NCI-H2029 treated with DMSO at 0.1 percent for 48 hours (cell line): ENCODE results near the gene RNF113B.

Source experiments
- DNase-seq: peaks from one replicate; lab custom pipeline; 2025; lab: John Stamatoyannopoulos, UW

The RNF113B gene

GRCh38 chr13:98173431-98174152, 3.5 kb downstream of the RNF113B start:
- no peak for DNase-seq

- no peak for DNase-seq
Observed at GRCh38 chr13:98172590-98173422, 4.3 kb downstream of the RNF113B start.

- no peak for DNase-seq
Observed at GRCh38 chr13:98171900-98172589, 5.0 kb downstream of the RNF113B start.

GRCh38 chr13:98169331-98169730, 7.7 kb downstream of the RNF113B start:
- no peak for DNase-seq

GRCh38 chr13:98162935-98163334, 14.1 kb downstream of the RNF113B start:
- no peak for DNase-seq

- DNase-seq: no peak
Observed at GRCh38 chr13:98158172-98158899, 18.7 kb downstream of the RNF113B start.

GRCh38 chr13:98157609-98158008, 19.5 kb downstream of the RNF113B start:
- no peak for DNase-seq

GRCh38 chr13:98157188-98157587, 19.9 kb downstream of the RNF113B start:
- DNase-seq: no peak

GRCh38 chr13:98156259-98156658, 20.8 kb downstream of the RNF113B start:
- DNase-seq: no peak

- no peak for DNase-seq
Observed at GRCh38 chr13:98155475-98156109, 21.5 kb downstream of the RNF113B start.

- DNase-seq: no peak
Observed at GRCh38 chr13:98150832-98151479, 26.1 kb downstream of the RNF113B start.

- no peak for DNase-seq
Observed at GRCh38 chr13:98147521-98147920, 29.5 kb downstream of the RNF113B start.

GRCh38 chr13:98144801-98145350, 32.2 kb downstream of the RNF113B start:
- DNase-seq: no peak

GRCh38 chr13:98144027-98144741, 32.9 kb downstream of the RNF113B start:
- DNase-seq: no peak

- no peak for DNase-seq
Observed at GRCh38 chr13:98143601-98144026, 33.5 kb downstream of the RNF113B start.

- DNase-seq: no peak
Observed at GRCh38 chr13:98143157-98143553, 33.9 kb downstream of the RNF113B start.

GRCh38 chr13:98142380-98143156, 34.5 kb downstream of the RNF113B start, which contains the start of gene FARP1:
Gene FARP1 (plus strand): TSS chr13:98143094. CDS start chr13:98213243, 70,149 bp downstream.
- DNase-seq: peak; percentile 14

GRCh38 chr13:98141509-98142379, 35.3 kb downstream of the RNF113B start:
- no peak for DNase-seq
